ENCODE results near the gene BRSK1. TPM values are rescaled to one million over a fixed set of nuclear protein-coding genes. Genes with fewer than 3 reads are reported as not detected.

BRSK1 gene
- total RNA-seq, 1 donor from 2014 or later = 15.9 TPM

DNA sequence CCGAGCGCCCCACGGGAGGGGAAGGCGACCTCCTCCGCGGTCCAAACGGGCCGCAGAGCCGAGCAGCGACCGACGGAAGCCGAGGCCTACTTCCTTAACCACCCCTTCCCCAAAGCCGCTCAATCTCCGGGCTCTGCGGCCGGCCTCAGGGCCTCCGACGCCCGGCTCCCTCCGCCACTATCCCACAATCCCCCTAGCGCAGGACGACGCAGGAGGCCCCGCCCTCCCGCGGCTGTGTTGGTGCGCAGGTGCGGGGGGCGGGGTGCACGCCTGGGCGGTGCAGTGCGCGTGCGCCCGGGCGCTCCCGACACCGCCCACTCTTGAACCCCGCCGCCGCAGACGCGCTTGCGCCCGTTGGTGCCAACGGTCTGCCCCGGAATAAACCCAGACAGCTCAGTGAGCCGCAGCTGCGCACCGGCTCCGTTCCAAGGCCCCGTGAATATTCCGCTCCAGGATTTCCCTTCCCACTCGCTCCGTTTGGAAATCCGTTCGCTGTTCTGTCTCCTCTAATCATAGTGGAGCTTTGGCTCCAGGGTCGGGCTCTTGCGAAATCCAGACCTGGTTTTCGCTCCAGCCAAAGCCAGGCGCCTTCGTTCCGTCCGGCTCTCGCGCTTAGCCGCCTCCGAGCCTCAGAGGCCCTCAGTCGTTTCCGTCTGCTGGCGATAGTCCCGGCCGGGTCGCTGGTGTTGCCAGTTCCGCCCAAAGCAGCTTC is 24.8 kb upstream of the BRSK1 start, which contains the start of gene PPP6R1:
PPP6R1 (minus strand) TSS at position 190 of the 712 bp plus-strand sequence. CDS start 11,914 bp downstream, outside the sequence.
- Mint-ChIP-seq H3K27me3 (ENCODE audit: low read depth) (no peaks in the 10 kb centered on the region), H3K4me1 (ENCODE audit: low read depth) (peaks cover 46% of the 10 kb centered on the region), H3K9me3 (ENCODE audit: low read depth) (no peaks in the 10 kb centered on the region), H3K27ac (ENCODE audit: unreplicated experiment) (peak within 1 kb of the TSS; percentile 96), H3K4me3 (ENCODE audit: unreplicated experiment) (peak within 1 kb of the TSS; percentile 99), H3K36me3 (ENCODE audit: low read depth) (peaks cover 1% of the 10 kb centered on the region)
- peak; percentile 99 for DNase-seq (ENCODE audit: low spot score)
- TF ChIP-seq, protein P1, sequence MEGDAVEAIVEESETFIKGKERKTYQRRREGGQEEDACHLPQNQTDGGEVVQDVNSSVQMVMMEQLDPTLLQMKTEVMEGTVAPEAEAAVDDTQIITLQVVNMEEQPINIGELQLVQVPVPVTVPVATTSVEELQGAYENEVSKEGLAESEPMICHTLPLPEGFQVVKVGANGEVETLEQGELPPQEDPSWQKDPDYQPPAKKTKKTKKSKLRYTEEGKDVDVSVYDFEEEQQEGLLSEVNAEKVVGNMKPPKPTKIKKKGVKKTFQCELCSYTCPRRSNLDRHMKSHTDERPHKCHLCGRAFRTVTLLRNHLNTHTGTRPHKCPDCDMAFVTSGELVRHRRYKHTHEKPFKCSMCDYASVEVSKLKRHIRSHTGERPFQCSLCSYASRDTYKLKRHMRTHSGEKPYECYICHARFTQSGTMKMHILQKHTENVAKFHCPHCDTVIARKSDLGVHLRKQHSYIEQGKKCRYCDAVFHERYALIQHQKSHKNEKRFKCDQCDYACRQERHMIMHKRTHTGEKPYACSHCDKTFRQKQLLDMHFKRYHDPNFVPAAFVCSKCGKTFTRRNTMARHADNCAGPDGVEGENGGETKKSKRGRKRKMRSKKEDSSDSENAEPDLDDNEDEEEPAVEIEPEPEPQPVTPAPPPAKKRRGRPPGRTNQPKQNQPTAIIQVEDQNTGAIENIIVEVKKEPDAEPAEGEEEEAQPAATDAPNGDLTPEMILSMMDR (IDR thresholded peaks at IDR 0.05) = peak; percentile 2

DNA sequence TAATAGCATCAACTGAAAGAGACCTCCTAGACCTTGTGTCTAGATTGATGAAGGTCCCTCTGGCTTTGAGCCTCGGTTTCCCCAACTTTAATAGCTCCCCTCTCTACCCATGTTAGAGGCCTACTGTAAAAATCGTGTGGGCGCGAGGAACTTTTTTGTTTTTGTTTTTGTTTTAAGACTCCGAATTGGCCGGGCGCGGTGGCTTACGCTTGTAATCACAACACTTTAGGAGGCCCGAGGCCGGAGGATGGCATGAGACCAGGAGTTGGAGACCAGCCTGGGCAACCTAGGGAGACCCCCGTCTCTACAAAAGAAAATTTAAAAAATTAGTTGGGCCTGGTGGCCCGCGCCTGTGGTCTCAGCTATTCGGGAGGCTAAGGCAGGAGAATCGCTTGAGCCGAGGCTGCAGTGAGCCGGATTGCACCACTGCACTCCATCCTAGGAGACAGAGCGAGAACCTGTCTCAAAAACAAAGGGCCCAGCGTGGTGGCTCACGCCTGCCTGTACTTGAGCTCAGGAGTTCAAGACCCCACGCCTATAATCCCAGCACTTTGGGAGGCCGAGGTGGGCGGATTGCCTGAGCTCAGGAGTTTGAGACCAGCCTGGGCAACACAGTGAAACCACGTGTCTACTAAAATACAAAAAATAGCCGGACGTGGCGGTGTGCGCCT is 24.1 kb upstream of the BRSK1 start:
- peaks cover 41% of the 10 kb centered on the region for H3K4me1 Mint-ChIP-seq (ENCODE audit: low read depth)
- no peak for DNase-seq (ENCODE audit: low spot score)
- peak overlapping the region; percentile 95 for H3K27ac Mint-ChIP-seq (ENCODE audit: unreplicated experiment)
- peak overlapping the region; percentile 79 for H3K4me3 Mint-ChIP-seq (ENCODE audit: unreplicated experiment)
- H3K36me3 Mint-ChIP-seq (ENCODE audit: low read depth) = peaks cover 1% of the 10 kb centered on the region
- H3K27me3 Mint-ChIP-seq (ENCODE audit: low read depth) = no peaks in the 10 kb centered on the region
- TF ChIP-seq, protein P1 (IDR thresholded peaks at IDR 0.05) = no peak
- no peaks in the 10 kb centered on the region for H3K9me3 Mint-ChIP-seq (ENCODE audit: low read depth)

DNA sequence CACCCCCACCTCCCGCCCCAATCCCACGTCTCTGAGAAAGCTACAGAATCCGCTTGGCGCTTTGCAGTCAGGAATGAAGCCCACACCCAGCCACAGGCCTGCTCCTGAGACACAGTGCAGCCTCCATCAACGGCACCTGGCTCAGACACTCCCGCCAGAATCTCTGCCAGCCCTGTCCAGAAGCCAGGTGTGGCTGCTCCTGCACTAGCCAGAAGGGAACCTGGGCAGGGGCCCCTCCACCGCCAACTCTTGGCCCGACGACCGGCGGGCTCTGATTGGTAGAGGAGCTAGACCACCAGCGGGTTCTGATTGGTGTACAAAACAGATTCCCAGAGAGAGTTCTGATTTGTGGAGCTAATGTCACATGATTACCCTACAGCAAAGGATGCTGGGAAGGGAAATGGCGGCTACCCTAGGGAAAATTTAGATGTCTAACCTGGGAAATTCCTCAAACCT is 22.1 kb upstream of the BRSK1 start:
- Mint-ChIP-seq H3K4me3 (ENCODE audit: unreplicated experiment) (no peak overlapping the region), H3K9me3 (ENCODE audit: low read depth) (peaks cover 5% of the 10 kb centered on the region), H3K27me3 (ENCODE audit: low read depth) (no peaks in the 10 kb centered on the region), H3K27ac (ENCODE audit: unreplicated experiment) (no peak overlapping the region), H3K36me3 (ENCODE audit: low read depth) (peaks cover 4% of the 10 kb centered on the region), H3K4me1 (ENCODE audit: low read depth) (peaks cover 24% of the 10 kb centered on the region)
- DNase-seq (ENCODE audit: low spot score) = no peak
- TF ChIP-seq, protein P1 (IDR thresholded peaks at IDR 0.05) = no peak

DNA sequence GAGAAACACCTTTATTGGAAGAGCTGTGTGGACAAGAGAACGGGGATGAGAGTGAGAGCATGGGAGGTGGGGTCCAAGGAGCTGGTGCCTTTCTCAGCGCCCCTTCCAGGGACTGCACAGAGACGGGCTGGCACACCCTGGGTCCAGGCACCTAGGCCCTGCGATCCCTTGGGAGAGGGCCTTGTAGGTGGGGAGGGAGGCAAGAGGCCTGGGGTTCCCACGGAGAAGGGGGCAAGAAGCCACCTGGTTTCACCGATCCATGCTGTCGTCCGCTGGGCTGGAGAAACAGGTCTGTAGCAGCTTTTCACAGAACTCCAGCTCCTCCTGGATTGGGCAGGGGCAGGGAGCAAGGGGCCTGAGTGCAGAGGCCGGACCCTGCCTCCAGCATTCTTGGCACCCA is 21.4 kb upstream of the BRSK1 start:
- H3K9me3 Mint-ChIP-seq (ENCODE audit: low read depth) = peaks cover 6% of the 10 kb centered on the region

DNA sequence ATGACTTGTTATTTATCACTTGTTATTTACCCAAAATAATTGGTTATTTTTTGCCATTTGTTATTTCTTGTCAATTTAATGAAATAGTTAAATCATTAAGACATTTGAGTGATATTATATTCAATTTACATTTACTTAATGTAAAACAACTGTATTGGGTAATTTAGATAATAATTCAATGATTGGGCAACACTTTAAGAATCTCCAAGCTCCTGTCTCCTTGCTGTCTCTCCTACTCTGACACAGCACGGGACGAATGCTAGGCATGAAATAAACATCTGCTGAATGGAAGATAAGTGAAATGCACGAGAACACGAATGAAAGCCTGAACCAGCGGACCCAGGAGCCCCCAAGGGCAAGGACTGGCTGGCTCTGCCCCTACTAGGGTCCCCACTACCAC is 19.3 kb upstream of the BRSK1 start:
- no peak for DNase-seq (ENCODE audit: low spot score)
- TF ChIP-seq, protein P1 (IDR thresholded peaks at IDR 0.05) = no peak
- no peaks in the 10 kb centered on the region for H3K27me3 Mint-ChIP-seq (ENCODE audit: low read depth)
- H3K36me3 Mint-ChIP-seq (ENCODE audit: low read depth) = peaks cover 6% of the 10 kb centered on the region
- no peak overlapping the region for H3K4me3 Mint-ChIP-seq (ENCODE audit: unreplicated experiment)
- peaks cover 8% of the 10 kb centered on the region for H3K4me1 Mint-ChIP-seq (ENCODE audit: low read depth)
- no peak overlapping the region for H3K27ac Mint-ChIP-seq (ENCODE audit: unreplicated experiment)
- H3K9me3 Mint-ChIP-seq (ENCODE audit: low read depth) = peaks cover 6% of the 10 kb centered on the region

More for the DNA sequence above, 21.4 kb upstream of the BRSK1 start:
- peak; percentile 70 for DNase-seq (ENCODE audit: low spot score)
- no peaks in the 10 kb centered on the region for H3K27me3 Mint-ChIP-seq (ENCODE audit: low read depth)
- no peak overlapping the region for H3K4me3 Mint-ChIP-seq (ENCODE audit: unreplicated experiment)
- TF ChIP-seq, protein P1 (IDR thresholded peaks at IDR 0.05) = no peak
- peaks cover 17% of the 10 kb centered on the region for H3K4me1 Mint-ChIP-seq (ENCODE audit: low read depth)
- peaks cover 6% of the 10 kb centered on the region for H3K36me3 Mint-ChIP-seq (ENCODE audit: low read depth)
- no peak overlapping the region for H3K27ac Mint-ChIP-seq (ENCODE audit: unreplicated experiment)

Measured in chondrocyte (in vitro differentiated cells).